ENCODE measurements around the gene FRMD4A.

- TF ChIP-seq CTCF (IDR thresholded peaks at IDR 0.05) (no peak), EP300 (IDR thresholded peaks at IDR 0.05; ENCODE audit: low read depth) (no peak), POLR2A (IDR thresholded peaks at IDR 0.05) (no peak)
These were observed 320.6 kb downstream of the FRMD4A start for GRCh38 chr10:14010101-14010558.
